GM13977 (cell line): ENCODE results near the gene NFYB.

ENCODE experiments used
- DNase-seq: peaks from one replicate; pipeline ENCODE4 v3.0.0; 2012; ENCODE audit warnings: low spot score
- CTCF ChIP-seq: IDR thresholded peaks from 2 replicates; pipeline ENCODE4 v1.5.1; 2012; ENCODE audit warnings: mild to moderate bottlenecking, control low read depth; ENCODE audit not compliant: insufficient read depth; ENCODE audit errors: extremely low read depth, missing control alignments
- in situ Hi-C: fragments of 300-500 bp; cut with MboI; formaldehyde crosslinking; loops from one replicate; pipeline ENCODE4 v1.12.0; 2022; ENCODE audit warnings: low sequenced_read_pairs, low pct_unique_long_range_greater_than_20kb, mixed read lengths, inconsistent platforms; ENCODE audit not compliant: unreplicated experiment

NFYB gene

DNA sequence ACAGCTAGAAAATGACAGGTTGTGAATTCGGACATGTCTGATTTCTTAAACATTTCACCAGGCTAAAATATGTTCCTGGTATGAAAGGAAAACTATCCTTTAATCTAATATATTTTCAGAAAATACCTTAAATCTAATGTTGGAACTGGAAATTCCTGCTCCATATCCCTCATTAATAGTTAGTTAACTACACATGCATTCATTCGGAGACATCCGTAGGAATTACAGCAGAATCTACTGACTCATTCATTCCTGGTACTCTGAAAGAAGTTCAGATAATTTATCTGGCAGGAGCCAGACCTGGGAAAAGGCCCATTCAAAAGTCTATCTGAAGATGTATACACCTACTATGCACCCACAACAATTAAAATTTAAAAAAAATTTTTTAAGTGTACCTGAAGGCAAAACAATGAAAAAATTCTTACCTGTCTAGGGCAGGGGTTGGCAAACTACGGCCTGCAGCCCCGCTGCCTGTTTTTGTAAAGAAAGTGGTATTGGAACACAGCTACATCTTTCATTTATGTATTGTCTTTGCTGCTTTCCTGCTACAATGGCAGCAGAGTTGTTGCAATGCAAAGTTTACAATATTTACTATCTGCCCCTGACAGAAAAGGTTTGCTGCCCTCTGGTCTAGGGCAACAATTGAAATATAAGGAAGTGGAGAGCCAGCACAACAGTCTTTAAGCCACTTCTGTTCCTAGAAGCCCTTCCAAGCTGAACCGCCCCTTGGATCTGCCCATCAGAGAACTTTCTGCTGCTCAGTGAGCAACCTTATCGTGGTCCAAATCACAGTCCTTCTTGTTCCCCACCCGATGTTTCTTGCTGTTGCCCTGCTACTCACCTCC lies 17.9 kb upstream of the NFYB start:
- TF ChIP-seq CTCF: no peak
- in situ Hi-C loops: no loop called here
- DNase-seq: no peak

DNA sequence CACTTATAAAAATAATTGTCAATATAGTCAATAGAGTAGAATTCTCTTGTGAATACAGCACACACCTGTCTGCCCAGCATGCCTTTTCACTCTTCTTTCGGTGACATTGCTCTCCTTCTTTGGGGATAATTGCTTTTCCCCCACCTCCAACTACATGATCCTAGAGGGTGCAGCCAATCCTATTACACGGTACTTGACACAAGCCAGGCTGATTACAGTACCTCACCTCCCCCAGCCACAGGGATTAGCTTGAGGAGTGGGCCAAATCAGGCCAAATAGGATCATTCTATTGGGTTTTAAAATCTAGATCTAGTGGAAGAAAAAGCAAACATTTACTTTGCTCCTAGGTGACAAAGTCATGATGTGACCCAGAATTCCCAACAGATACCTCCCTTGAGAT lies 16.8 kb upstream of the NFYB start:
- in situ Hi-C loops: no loop called here
- DNase-seq: no peak
- TF ChIP-seq CTCF: no peak

DNA sequence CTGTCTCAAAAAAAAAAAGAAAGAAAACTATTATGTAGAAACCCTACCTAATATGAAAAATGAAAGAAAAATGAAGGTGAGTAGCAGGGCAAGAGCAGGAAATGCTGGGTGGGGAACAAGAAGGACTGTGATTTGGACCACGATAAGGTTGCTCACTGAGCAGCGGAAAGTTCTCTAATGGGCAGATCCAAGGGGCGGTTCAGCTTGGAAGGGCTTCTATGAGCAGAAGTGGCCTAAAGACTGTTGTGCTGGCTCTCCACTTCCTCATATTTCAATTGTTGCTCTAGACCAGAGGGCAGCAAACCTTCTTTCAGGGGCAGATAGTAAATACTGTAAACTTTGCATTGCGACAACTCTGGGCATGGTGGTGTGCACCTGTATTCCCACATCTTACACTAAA lies 16.3 kb upstream of the NFYB start:
- in situ Hi-C loops: no loop called here
- no peak for DNase-seq
- no peak for TF ChIP-seq CTCF

DNA sequence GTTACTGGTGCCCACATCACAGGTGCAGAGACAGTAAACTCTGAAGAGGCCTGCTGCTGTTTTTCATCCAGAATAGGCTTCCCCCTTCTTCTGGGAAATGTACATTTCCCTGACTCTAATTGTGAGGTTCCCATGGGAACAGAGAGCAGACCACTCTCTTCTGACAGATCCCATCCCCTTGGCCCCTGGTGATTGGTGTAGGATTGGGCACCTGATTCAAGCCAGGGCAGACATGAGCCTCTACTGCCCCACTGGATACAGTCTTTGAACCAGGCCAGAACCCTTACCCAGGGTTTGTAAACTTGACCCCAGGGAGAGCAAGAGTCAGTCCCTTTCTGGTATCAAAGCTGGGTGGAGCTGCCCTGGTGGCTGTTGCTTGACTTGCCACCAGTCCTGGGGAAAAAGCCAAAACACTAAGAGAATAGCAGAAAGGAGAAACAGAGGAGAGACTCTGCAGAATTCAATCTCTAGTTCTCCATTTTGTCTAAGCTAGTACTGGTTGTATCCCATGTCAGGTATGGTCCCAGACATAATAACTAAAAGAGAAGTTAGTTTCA lies 14.8 kb upstream of the NFYB start:
- no peak for TF ChIP-seq CTCF
- no peak for DNase-seq
- in situ Hi-C loops: no loop called here

- in situ Hi-C loops: no loop called here
- no peak for DNase-seq
- no peak for TF ChIP-seq CTCF
Observed at GRCh38 chr12:104150416-104150815, 12.4 kb upstream of the NFYB start.

DNA sequence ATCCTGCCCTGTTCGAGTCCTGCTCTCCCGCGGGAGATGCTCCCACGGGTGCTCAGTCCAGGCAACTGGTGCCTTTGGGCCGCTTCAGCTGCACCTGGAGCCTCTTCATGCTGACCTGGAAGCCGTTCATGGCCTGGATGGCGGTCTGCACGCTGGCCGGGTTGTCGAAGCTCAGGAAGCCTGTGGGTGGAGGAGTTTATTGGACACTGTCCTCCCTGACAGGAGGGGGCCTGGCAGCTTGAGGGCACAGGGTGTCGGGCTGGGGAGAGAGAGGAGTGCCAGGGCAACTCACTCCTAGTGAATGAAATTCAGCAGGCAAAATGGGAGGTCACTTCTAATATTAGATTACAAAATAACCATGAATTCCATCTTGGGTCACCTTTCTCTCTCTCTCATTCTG lies 9.3 kb upstream of the NFYB start:
- no peak for DNase-seq
- TF ChIP-seq CTCF: no peak
- in situ Hi-C loops: no loop called here
